HepG2 (cell line): ENCODE results near the gene COPS7A. TPM values are rescaled to one million over a fixed set of nuclear protein-coding genes. Genes with fewer than 3 reads are reported as not detected.

ENCODE experiments used
- ATAC-seq: fragments of 200-7000 bp; cut with Tn5 transposase; 3 replicates; pipeline ENCODE4 v1.9.1; 2020; ENCODE audit warnings: mild to moderate bottlenecking, moderate library complexity
- BruUV-seq: library from RNA; stranded (reverse); fragments of 400-500 nt; replicated peaks from 2 replicates; lab custom pipeline; 2021; lab: Mats Ljungman, UMichigan
- CTCF ChIA-PET: fragments of 300-600 bp; formaldehyde crosslinking; extraction: SDS; loops from one replicate; lab custom pipeline; 2021; ENCODE audit warnings: low total read pairs, inconsistent platforms, low intra/inter-chr PET ratio; lab: Yijun Ruan, JAX
- POLR2A ChIA-PET: fragments of 350-600 bp; sonication (Branson Sonifier 250); formaldehyde crosslinking; loops from one replicate; lab custom pipeline; 2020; ENCODE audit warnings: antibody characterized with exemption, inconsistent platforms; lab: Yijun Ruan, JAX
- DNase-seq: peaks from one replicate; pipeline ENCODE4 v3.0.0-alpha.2; 2015; ENCODE audit warnings: low spot score
- FAIRE-seq: peaks from 3 replicates; lab custom pipeline; 2011; peaks lifted over from hg19 to GRCh38; lab: Jason Lieb, UNC
- H2AFZ ChIP-seq: one replicate; pipeline ENCODE4 v1.6.1; 2011; ENCODE audit warnings: low read length, inconsistent platforms
- H3K27ac ChIP-seq: fragments of 300-600 bp; 3 replicates; pipeline ENCODE4 v1.8.0; 2011; ENCODE audit warnings: mixed run types, mild to moderate bottlenecking, mixed read lengths, low read length, inconsistent platforms; ENCODE audit not compliant: insufficient read depth; ENCODE audit errors: extremely low read length
- H3K27me3 ChIP-seq, 2 experiments: fragments of 200-600 bp in 1 of 2; 2 replicates in 1 of 2; 3 replicates in 1 of 2; pipeline versions ENCODE4 v1.6.0 to v1.8.0; 2011; ENCODE audit warnings: low read length in 2 of 2, mild to moderate bottlenecking in 2 of 2, moderate library complexity in 2 of 2, inconsistent platforms in 1 of 2; ENCODE audit not compliant: insufficient read depth in 2 of 2, control insufficient read depth in 1 of 2
- H3K36me3 ChIP-seq, 2 experiments: fragments of 200-600 bp in 1 of 2; replicated peaks in 1 of 2; 2 replicates in 1 of 2; 3 replicates in 1 of 2; pipeline versions ENCODE4 v1.5.1 to v1.8.0; 2011; ENCODE audit warnings: low read length in 2 of 2, inconsistent platforms in 1 of 2; ENCODE audit not compliant: insufficient read depth in 2 of 2, control insufficient read depth in 1 of 2
- H3K4me1 ChIP-seq: 2 replicates; pipeline ENCODE4 v1.5.1; 2012; ENCODE audit warnings: low read length, inconsistent platforms; ENCODE audit not compliant: insufficient read depth
- H3K4me2 ChIP-seq: 2 replicates; pipeline ENCODE4 v1.6.0; 2011; ENCODE audit warnings: low read depth, low read length, inconsistent platforms
- H3K4me3 ChIP-seq, 3 experiments: fragments of 200-600 bp in 1 of 3; sonication (generic), shearing (Covaris generic) in 1 of 3; replicated peaks in 1 of 3; 2 replicates each; pipeline ENCODE4 v1.5.1; 2011 to 2016; ENCODE audit warnings: low read length in 3 of 3, inconsistent platforms in 2 of 3, low read depth in 2 of 3, mild to moderate bottlenecking in 2 of 3, control low read depth in 1 of 3, mixed read lengths in 1 of 3; ENCODE audit not compliant: insufficient read depth in 1 of 3
- H3K79me2 ChIP-seq: one replicate; pipeline ENCODE4 v1.6.1; 2011; ENCODE audit warnings: low read length, inconsistent platforms; ENCODE audit not compliant: insufficient read depth
- H3K9ac ChIP-seq: 2 replicates; pipeline ENCODE4 v1.6.0; 2011; ENCODE audit warnings: mild to moderate bottlenecking, low read depth, low read length, inconsistent platforms; ENCODE audit not compliant: insufficient read depth
- H3K9me3 ChIP-seq: 2 replicates; pipeline ENCODE4 v1.5.1; 2012; ENCODE audit warnings: mild to moderate bottlenecking, low read length
- H4K20me1 ChIP-seq: 2 replicates; pipeline ENCODE4 v1.6.0; 2011; ENCODE audit warnings: inconsistent platforms, mild to moderate bottlenecking, low read length, moderate library complexity; ENCODE audit not compliant: insufficient read depth
- BORCS8-MEF2B ChIP-seq: sonication (generic); formaldehyde crosslinking; IDR thresholded peaks from 2 replicates; pipeline ENCODE4 v1.8.0; 2022; ENCODE audit warnings: mild to moderate bottlenecking, missing genetic modification reagents
- GRHL1 ChIP-seq: sonication (generic); formaldehyde crosslinking; conservative IDR thresholded peaks from 2 replicates; pipeline ENCODE4 v1.8.0; 2022; ENCODE audit warnings: missing genetic modification reagents
- KLF15 ChIP-seq: sonication (generic); formaldehyde crosslinking; IDR thresholded peaks from 2 replicates; pipeline ENCODE4 v1.8.1; 2023; ENCODE audit warnings: borderline replicate concordance, mild to moderate bottlenecking, inconsistent platforms, missing genetic modification reagents, mixed read lengths
- NFKBIZ ChIP-seq: IDR thresholded peaks from 2 replicates; pipeline ENCODE4 v1.6.1; 2018; ENCODE audit warnings: missing genetic modification reagents, missing compliant biosample characterization
- NFYB ChIP-seq: sonication (generic); formaldehyde crosslinking; IDR thresholded peaks from 2 replicates; pipeline ENCODE4 v1.4.0; 2020; ENCODE audit warnings: missing genetic modification reagents
- PHF20 ChIP-seq: sonication (generic); formaldehyde crosslinking; IDR thresholded peaks from 2 replicates; pipeline ENCODE4 v1.5.0; 2020; ENCODE audit warnings: mild to moderate bottlenecking, missing genetic modification reagents
- PRDM10 ChIP-seq: sonication (generic); formaldehyde crosslinking; IDR thresholded peaks from 2 replicates; pipeline ENCODE4 v1.4.0; 2020; ENCODE audit warnings: low read depth, missing genetic modification reagents
- RAD21 ChIP-seq: fragments of 450-650 bp; formaldehyde crosslinking; IDR thresholded peaks from 2 replicates; pipeline ENCODE4 v1.5.0; 2020; ENCODE audit warnings: mild to moderate bottlenecking
- RARG ChIP-seq: sonication (generic); formaldehyde crosslinking; IDR thresholded peaks from 2 replicates; pipeline ENCODE4 v1.4.0; 2020; ENCODE audit warnings: low read depth, mild to moderate bottlenecking, missing genetic modification reagents
- RXRB ChIP-seq: IDR thresholded peaks from 2 replicates; pipeline ENCODE4 v1.6.1; 2016; ENCODE audit warnings: borderline replicate concordance, missing genetic modification reagents, missing compliant biosample characterization
- SMAD1 ChIP-seq: sonication (generic); formaldehyde crosslinking; IDR thresholded peaks from 2 replicates; pipeline ENCODE4 v1.4.0; 2020; ENCODE audit warnings: missing genetic modification reagents, low read depth, mild to moderate bottlenecking, borderline replicate concordance
- ZNF251 ChIP-seq: sonication (generic); formaldehyde crosslinking; IDR thresholded peaks from 2 replicates; pipeline ENCODE4 v1.9.0; 2021; ENCODE audit warnings: mild to moderate bottlenecking, missing genetic modification reagents
- ZNF264 ChIP-seq: sonication (generic); formaldehyde crosslinking; IDR thresholded peaks from 2 replicates; pipeline ENCODE4 v1.4.0; 2020; ENCODE audit warnings: missing genetic modification reagents
- ZNF280D ChIP-seq: sonication (generic); formaldehyde crosslinking; IDR thresholded peaks from 2 replicates; pipeline ENCODE4 v1.5.1; 2020; ENCODE audit warnings: mild to moderate bottlenecking, missing genetic modification reagents
- ZNF367 ChIP-seq: sonication (generic); formaldehyde crosslinking; IDR thresholded peaks from 2 replicates; pipeline ENCODE4 v1.4.0; 2020; ENCODE audit warnings: missing genetic modification reagents, borderline replicate concordance
- ZNF776 ChIP-seq: sonication (generic); formaldehyde crosslinking; IDR thresholded peaks from 2 replicates; pipeline ENCODE4 v1.4.0; 2020; ENCODE audit warnings: mild to moderate bottlenecking, missing genetic modification reagents
- ZNF790 ChIP-seq: sonication (generic); formaldehyde crosslinking; IDR thresholded peaks from 2 replicates; pipeline ENCODE4 v1.8.0; 2022; ENCODE audit warnings: missing genetic modification reagents, mild to moderate bottlenecking, borderline replicate concordance
- ZNF878 ChIP-seq: sonication (generic); formaldehyde crosslinking; IDR thresholded peaks from 2 replicates; pipeline ENCODE4 v1.8.1; 2023; ENCODE audit warnings: mild to moderate bottlenecking, missing genetic modification reagents, moderate library complexity
- WGBS: methylation state at CpG from one replicate; pipeline ENCODE4 v1.1.6; 2017; ENCODE audit warnings: low lambda C conversion rate; 5-methylcytosine and 5-hydroxymethylcytosine counted together
- in situ Hi-C: cut with HindIII; loops from 2 replicates; pipeline ENCODE4 v1.10.0; 2017; ENCODE audit warnings: low pct_unique_long_range_greater_than_20kb; ENCODE audit not compliant: extremely low pct_ligation_motif_present
- intact Hi-C: fragments of 100-400 bp; cut with micrococcal nuclease; formaldehyde crosslinking; loops from one replicate; pipeline ENCODE4 v1.10.0; 2022; ENCODE audit not compliant: unreplicated experiment
- polyA plus RNA-seq, 8 experiments: library from polyadenylated mRNA; depleted of rRNA in 3 of 8; stranded (reverse) in 7 of 8; unstranded in 1 of 8; fragments of >200 nt; fragmentation: Illumina TruSeq in 4 of 8; extraction: Trizol in 4 of 8; gene quantifications; 2 replicates each; pipeline versions ENCODE4 v1.2.1 to v1.2.3, GENCODE V29; 2011 to 2016; ENCODE audit warnings: low read depth in 4 of 8, missing spikeins in 1 of 8, mixed read lengths in 1 of 8; ENCODE audit not compliant: insufficient read depth in 1 of 8
- total RNA-seq, 5 experiments: library from RNA; depleted of rRNA; stranded (reverse); fragments of >200 nt; fragmentation: Illumina TruSeq; extraction: Trizol; gene quantifications; 2 replicates each; pipeline ENCODE4 v1.2.3, GENCODE V29; 2016; ENCODE audit warnings: low read depth in 1 of 5

The COPS7A gene
- total and polyA plus RNA-seq, 2 of the 13 experiments (the other 11 are each of a cell fraction or from before 2014, with no cell fraction given): 40.0 to 73.6 TPM

GRCh38 chr12:6736754-6737153, 12.9 kb downstream of the COPS7A start:
- H4K20me1 ChIP-seq: no peaks in the 10 kb centered on the region
- CTCF ChIA-PET: interaction anchor here (1.4 to 2.4 kb wide), 4 partner anchors 17 to 91 kb away, joined by 3 to 24 read pairs (median 10); no protein-coding TSS in a partner anchor
- TF ChIP-seq ZNF878: no peak
- no peak for TF ChIP-seq RARG
- TF ChIP-seq ZNF776 (CRISPR knock-in tag): no peak
- TF ChIP-seq ZNF790 (CRISPR knock-in tag): no peak
- no peak for TF ChIP-seq ZNF264 (CRISPR knock-in tag)
- TF ChIP-seq PRDM10 (CRISPR knock-in tag): no peak
- no peak for TF ChIP-seq BORCS8-MEF2B
- TF ChIP-seq RAD21: no peak
- no peak for TF ChIP-seq GRHL1 (CRISPR knock-in tag)
- no peak for TF ChIP-seq ZNF367 (CRISPR knock-in tag)
- no peak for TF ChIP-seq RXRB (CRISPR knock-in tag)
- TF ChIP-seq ZNF251 (CRISPR knock-in tag): no peak
- TF ChIP-seq NFYB (CRISPR knock-in tag): no peak
- TF ChIP-seq KLF15 (CRISPR knock-in tag): no peak
- TF ChIP-seq NFKBIZ: no peak
- TF ChIP-seq PHF20 (CRISPR knock-in tag): no peak
- no peak for TF ChIP-seq ZNF280D (CRISPR knock-in tag)
- no peak for TF ChIP-seq SMAD1

More at GRCh38 chr12:6736754-6737153, 12.9 kb downstream of the COPS7A start:
- H3K9me3 ChIP-seq: no peaks in the 10 kb centered on the region
- FAIRE-seq (no peak), ATAC-seq (no peak), DNase-seq (no peak)
- H3K79me2 ChIP-seq: no peaks in the 10 kb centered on the region
- H3K4me3 ChIP-seq: no peak overlapping the region
- no peak overlapping the region for H3K9ac ChIP-seq
- H3K4me1 ChIP-seq: peaks cover 11% of the 10 kb centered on the region
- intact Hi-C loops: no loop called here
- H3K27ac ChIP-seq: no peak overlapping the region
- POLR2A ChIA-PET: no interaction called here
- H2AFZ ChIP-seq: no peak overlapping the region
- WGBS: 89% methylated on average over 5 of the region's 5 CpGs
- H3K4me2 ChIP-seq: no peak overlapping the region
- H3K36me3 ChIP-seq: peaks cover 0 to 1% of the 10 kb centered on the region in 2 experiments; a peak in 2 of 5 replicates
- no peaks in the 10 kb centered on the region for H3K27me3 ChIP-seq
- in situ Hi-C loops: no loop called here
- BruUV-seq: no TSS peak
